Measurements from ENCODE around the gene PADI2.

The PADI2 gene

GRCh38 chr1:17018849-17019248 is 100.4 kb downstream of the PADI2 start:
- DNase-seq (ENCODE audit: low spot score) = no peak

GRCh38 chr1:17017435-17017834 is 101.8 kb downstream of the PADI2 start:
- DNase-seq (ENCODE audit: low spot score) = no peak

Measured in globus pallidus (tissue), 1 donor.